Epithelial cell of proximal tubule (primary cell): ENCODE measurements around the gene RAB33A. TPM values are rescaled to one million over a fixed set of nuclear protein-coding genes. Genes with fewer than 3 reads are reported as not detected.

Source experiments
- DNase-seq: peaks from one replicate; pipeline ENCODE4 v3.0.0-alpha.2; 2011; ENCODE audit warnings: low read depth
- H3K4me3 ChIP-seq: 2 replicates; pipeline ENCODE4 v1.5.1; 2011; ENCODE audit warnings: low read depth, mild to moderate bottlenecking, low read length
- total RNA-seq: library from RNA; depleted of rRNA; stranded (reverse); fragments of >200 nt; gene quantifications from 2 replicates; pipeline ENCODE4 v1.2.3, GENCODE V29; 2015
- TF ChIP-seq, protein P1 (sequence below): conservative IDR thresholded peaks from 2 replicates; pipeline ENCODE4 v1.5.1; 2012; ENCODE audit warnings: low read depth, mild to moderate bottlenecking, low read length

RAB33A gene
- total RNA-seq, 1 donor from 2014 or later = 0.63 TPM

DNA sequence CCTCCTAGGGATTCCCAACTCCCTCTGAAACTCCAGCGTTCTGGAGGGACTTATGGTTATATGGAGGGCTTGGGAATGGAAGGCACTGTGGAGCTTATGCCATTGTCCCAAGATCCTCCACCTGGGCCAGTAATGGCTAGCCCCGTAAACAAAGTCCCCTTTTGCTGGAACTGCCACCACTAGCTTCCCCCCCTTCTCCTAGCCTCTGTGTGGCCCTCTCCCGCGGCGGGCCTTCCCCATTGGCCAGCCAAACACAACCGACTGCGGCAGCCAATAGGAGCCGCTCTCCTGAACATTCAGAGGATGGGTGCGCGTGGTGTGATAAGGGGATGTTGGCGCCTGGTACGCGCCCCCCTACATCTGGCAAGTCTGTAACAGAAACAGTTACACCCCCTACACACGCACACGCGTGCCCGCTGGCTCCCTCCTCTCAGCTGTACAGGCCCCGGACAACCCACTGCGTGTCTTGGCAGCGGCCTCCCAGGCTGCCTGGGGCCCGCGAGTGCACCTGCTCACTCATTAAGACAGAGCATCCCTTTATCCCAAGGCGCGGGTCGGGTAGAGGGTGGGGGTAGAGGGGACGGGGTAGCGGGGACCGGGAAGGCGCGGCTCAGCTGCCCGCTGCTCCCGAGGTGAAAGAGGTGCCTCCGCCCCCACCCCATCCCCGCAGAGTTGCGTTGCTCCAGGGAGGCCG is 863 bp upstream of the RAB33A start:
- no peak for DNase-seq
- TF ChIP-seq, protein P1, sequence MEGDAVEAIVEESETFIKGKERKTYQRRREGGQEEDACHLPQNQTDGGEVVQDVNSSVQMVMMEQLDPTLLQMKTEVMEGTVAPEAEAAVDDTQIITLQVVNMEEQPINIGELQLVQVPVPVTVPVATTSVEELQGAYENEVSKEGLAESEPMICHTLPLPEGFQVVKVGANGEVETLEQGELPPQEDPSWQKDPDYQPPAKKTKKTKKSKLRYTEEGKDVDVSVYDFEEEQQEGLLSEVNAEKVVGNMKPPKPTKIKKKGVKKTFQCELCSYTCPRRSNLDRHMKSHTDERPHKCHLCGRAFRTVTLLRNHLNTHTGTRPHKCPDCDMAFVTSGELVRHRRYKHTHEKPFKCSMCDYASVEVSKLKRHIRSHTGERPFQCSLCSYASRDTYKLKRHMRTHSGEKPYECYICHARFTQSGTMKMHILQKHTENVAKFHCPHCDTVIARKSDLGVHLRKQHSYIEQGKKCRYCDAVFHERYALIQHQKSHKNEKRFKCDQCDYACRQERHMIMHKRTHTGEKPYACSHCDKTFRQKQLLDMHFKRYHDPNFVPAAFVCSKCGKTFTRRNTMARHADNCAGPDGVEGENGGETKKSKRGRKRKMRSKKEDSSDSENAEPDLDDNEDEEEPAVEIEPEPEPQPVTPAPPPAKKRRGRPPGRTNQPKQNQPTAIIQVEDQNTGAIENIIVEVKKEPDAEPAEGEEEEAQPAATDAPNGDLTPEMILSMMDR = no peak
- H3K4me3 ChIP-seq = peak overlapping the region; percentile 57

DNA sequence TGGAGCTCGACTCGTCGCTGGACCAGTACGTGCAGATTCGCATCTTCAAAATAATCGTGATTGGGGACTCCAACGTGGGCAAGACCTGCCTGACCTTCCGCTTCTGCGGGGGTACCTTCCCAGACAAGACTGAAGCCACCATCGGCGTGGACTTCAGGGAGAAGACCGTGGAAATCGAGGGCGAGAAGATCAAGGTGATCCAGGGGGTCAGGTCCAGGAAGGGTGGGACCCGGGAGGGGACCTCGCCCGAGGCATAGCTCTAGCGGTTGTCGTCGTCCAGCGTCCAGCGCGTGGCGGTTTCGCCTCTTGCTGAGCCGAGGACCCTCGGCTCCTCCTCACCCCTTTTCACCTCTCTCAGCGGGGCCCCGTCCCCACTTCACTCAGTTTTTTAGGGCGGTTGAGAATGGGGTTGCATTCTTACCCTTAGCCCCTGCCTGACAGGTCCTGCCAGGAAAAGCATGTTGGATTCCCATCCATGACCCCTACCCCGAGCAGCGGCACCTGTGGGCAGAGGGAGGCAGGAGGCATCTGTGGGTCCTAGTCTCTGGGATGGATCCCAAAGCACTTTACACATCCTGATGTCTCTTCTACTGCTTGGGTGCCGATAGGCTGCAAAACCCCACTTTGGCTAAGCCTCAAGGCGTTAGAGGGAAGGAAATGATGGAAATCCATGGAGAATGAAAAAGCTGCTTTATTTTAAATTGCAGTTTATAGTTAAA is 524 bp downstream of the RAB33A start:
- TF ChIP-seq, protein P1 = no peak
- DNase-seq = no peak
- H3K4me3 ChIP-seq = peak overlapping the region; percentile 57

DNA sequence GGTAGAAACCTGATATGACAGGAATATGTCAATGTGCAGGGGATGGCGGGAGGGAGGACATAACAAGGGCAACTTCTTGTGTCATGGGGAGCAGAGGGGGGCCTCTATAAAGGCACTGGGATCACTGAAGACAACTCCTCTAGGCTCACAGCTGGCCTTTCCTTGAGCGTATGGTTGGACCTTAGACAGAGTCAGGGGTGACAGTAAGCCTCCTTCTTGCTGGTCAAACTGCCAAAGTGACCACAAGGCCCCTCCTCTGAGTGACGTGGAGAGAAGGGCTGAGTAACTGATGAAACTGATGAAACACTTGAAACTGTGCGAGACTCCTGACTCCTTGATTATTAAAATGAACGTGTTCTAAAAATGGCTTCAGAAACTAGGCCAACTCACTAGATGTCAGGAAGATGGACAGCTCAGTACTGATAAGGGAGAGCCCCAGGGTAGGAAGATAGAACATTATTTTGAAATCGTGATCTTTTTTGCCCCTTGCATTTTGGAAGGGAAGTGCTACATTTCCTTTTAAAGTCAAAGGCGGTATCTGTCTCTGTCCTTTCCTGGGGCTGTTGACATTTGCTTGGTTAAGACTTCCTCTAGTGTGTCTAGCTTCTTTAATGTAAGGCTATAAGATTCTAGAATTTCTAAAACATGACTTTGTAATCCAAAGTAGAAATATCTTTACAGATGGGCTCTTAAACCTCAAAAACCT is 1.6 kb downstream of the RAB33A start:
- DNase-seq = no peak
- TF ChIP-seq, protein P1 = no peak
- no peak overlapping the region for H3K4me3 ChIP-seq

DNA sequence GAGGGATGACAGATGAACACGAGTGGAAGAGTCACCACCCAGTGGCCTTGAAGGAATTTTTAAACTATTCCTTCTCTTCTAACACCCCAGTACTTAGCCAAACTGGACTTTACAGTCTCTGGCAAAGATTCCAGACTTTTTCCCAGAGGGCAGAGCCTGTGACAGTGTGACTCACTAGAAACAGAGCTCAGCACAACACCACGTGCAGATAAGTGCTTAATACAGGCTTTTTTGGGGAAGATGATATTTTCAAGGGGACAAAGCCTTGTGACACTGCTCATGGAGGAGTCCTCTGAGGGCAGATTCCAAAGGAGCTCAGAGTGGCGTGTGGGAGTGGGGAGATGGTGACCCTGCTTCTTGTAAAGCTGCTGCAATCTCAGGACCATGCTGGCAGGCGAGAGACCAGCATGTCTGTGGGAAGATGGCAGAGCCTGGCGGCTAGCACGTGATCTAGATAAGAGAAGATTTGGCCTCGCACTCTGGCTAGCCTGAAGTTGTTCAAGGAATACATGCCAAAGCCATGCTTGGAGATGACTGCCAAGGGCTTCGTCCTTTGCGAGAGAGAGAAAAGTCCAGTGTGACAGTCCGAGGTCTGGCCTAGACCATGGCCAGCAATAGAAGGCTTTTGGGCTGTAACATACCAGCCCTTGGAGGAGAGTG is 2.4 kb downstream of the RAB33A start:
- H3K4me3 ChIP-seq = no peak overlapping the region
- DNase-seq = no peak
- TF ChIP-seq, protein P1 = no peak

DNA sequence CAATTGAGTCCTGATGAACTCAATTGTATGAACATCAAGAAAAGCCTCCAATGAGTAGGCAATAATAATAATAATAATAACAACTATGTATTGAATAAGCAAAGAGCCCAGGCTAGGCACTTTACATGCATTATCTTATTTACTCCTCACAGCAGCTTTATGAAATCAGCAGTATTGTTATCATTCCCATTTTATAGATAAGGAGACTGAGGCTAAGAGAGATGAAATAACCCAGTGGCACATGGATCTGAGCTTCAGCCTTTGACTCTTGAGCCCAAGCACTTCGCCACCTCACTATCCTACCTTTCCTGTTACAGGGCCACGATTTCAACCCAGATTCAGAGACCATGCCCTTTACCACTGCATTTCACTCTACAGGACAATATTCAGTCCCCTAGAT is 3.2 kb downstream of the RAB33A start:
- no peak for DNase-seq
- H3K4me3 ChIP-seq = no peak overlapping the region
- TF ChIP-seq, protein P1 = no peak

DNA sequence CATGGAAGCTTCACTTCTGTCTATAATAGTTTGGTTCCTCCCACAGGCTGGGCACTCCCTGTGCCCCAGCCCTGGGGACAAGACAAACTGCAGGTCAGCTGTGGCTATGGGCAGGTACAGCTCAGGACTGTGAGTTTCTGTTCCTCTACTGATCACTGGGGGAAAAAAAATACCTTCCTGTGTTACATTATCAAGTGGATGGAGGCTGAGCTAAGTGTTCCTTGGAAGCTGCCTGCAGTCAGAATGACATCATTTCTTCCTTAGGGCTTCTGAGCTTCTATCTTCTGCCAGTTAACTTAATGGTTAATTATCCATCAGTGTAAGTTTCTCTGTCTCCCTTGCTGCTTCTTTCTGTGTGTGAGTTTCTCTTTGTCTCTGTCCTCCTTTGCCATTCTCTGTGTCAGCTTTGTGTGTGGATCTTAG is 4.6 kb downstream of the RAB33A start:
- no peak for DNase-seq
- TF ChIP-seq, protein P1 = no peak
- H3K4me3 ChIP-seq = no peak overlapping the region
